Activated T-cell treated with anti-CD3 and anti-CD28 coated beads, Interleukin-2, amount 50 U/mL, for 1 hour (primary cell): ENCODE data around the gene CPSF2.

ENCODE experiments used
- DNase-seq: peaks from one replicate; pipeline ENCODE4 v3.0.0-alpha.2; 2020

CPSF2 gene

DNA sequence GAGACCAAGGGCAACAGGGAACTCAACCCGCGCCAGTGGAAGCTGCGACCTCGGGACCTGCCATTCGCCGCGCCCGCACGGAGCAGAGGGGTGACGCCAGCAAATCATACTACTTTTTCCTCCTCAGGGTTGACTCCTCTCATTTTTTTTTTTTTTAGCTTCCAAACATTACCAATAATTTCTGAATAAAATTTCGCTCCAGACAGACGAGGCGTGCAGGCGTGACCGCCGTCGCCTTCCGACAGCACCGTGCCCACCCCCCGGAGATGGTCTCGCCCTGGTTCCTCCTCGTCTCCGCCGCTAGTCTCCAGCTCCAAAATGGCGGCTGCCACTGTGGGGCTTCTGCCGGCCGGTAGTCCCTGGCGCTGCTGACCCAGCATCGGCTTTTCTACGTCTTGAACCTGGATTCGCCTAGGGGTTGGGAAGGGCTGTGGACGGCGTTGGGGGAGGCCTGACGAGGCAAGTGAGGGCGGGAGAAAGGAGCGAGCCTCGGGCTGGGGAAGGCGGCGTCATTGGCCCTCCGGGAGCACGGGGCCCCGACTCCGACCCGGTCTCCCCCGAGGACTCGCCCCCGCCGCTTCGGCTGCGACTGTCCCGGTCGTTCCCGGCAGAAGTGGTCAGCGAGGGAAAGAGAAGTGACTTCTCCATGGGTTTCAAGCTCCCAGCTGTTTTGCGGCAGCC, at the start of gene CPSF2, which contains the start of gene NDUFB1:
TSS of gene CPSF2 (plus strand) at position 300 of the 681 bp plus-strand sequence. CDS start 9,016 bp downstream, outside the sequence.
TSS of gene NDUFB1 (minus strand) at position 37 of the 681 bp plus-strand sequence. CDS start 4,069 bp downstream, outside the sequence.
- peak; percentile 86 for DNase-seq

GRCh38 chr14:92074555-92074954, 47.2 kb upstream of the CPSF2 start:
- DNase-seq, result no peak

DNA sequence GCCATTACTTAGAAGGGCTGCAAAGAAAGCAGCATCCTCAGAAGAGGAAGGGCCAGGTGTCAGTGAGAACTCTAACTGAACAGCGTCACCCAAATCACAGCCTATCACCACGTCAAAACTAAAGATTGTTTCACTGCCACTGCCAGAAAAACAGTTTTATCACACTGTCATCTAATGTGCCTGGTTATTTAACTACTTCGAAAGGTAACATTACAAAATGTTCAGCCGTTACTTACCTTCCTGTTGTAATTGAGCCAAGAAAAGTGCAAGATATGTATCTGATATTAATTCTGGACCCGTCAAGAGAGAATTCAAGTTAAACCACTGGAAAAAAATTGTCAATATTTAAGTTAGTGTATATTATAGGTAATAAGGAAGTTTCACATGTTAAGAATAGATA, 33.3 kb upstream of the CPSF2 start:
- DNase-seq, result no peak

- DNase-seq, result no peak
Measured at GRCh38 chr14:92093320-92093719, 28.4 kb upstream of the CPSF2 start.

DNA sequence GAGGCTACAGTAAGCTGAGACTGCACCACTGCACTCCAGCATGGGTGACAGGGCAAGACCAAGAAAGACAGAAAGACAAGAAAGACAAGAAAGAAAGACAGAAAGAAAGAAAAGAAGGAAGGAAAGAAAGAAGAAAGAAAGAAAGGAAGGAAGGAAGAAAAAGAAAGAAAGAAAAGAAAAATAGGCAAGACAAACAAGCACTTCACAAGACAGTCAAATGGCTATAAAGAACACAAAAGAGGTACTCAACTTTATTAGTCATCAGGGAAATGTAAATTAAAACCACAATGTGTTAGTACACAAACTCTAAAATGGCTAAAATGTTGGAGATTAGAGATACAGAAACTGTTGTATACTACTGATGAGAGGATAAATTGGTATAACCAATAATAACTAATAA, 22.0 kb upstream of the CPSF2 start:
- DNase-seq, result no peak

DNA sequence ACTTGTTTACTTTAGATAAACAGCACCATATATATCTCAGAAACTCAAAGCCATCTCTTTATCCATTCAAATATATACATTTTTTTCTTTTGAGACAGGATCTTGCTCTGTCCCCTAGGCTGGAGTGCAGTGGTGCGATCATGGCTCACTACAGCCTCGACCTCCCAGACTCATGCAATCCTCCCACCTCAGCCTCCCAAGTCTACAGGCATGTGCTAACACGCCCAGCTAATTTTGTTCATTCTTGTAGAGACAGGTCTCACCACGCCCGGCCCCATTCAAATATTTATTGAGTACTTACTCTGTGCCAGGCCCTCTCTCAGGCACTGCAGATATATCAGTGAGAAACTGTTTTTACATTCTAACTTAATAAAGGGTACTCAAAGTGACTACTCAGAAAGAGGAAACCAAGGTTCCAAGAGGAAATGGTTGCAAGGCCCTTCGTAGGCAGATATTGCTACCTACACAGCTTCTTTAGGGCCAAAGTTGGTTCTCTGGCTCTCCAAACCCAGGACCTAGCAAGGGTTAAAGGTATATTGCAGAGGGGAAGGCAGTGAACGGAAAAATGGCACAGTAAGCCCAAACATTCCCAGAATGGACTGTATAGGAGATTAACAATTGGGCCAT, 18.3 kb upstream of the CPSF2 start:
- DNase-seq, result no peak

- DNase-seq, result no peak
Measured at GRCh38 chr14:92105073-92105892, 16.5 kb upstream of the CPSF2 start.

GRCh38 chr14:92105893-92106142, 16.0 kb upstream of the CPSF2 start:
- no peak for DNase-seq

DNA sequence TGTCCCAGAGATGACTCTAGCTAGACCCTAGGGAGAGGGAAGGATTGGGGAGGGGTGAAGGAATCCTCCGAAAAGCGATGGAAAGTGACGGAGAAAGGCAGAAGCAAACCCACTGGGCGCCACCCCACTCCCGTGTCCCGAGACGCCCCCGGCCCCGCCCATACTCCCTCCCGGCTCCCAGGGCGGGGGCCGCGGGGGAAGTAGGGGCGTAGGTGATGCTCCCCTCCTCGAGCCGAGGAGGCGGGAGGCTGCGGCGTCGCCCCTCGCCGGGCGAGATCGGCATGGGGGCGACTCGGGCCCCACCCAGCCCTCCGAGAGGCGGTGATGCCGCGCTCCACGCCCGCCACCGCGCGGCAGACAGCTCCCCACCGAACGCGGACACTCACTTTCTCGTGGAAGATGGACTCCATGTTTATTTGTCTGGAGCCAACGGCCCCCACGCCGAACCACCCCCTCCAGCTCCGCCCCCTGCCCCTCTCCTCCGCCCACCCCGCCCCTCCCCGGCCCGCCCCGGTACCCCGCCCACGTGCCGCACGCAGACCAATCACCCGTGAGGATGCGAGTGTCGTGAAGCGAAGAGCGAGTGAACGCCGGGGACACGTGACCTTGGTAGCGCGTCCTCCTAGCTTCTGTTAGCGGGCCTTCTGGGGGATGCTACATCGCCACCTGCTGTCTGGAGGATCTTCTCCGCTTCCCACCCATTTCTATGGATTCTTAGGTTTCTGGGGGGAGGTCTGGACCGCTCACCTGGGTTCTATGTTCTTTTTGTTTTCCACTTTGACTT, 15.4 kb upstream of the CPSF2 start, which contains the start of gene ATXN3:
TSS of gene ATXN3 (minus strand) at position 440 of the 784 bp plus-strand sequence. CDS start at position 410, 30 bp downstream.
- peak; percentile 90 for DNase-seq

- DNase-seq, result no peak
Measured at GRCh38 chr14:92108345-92109254, 13.2 kb upstream of the CPSF2 start.

DNA sequence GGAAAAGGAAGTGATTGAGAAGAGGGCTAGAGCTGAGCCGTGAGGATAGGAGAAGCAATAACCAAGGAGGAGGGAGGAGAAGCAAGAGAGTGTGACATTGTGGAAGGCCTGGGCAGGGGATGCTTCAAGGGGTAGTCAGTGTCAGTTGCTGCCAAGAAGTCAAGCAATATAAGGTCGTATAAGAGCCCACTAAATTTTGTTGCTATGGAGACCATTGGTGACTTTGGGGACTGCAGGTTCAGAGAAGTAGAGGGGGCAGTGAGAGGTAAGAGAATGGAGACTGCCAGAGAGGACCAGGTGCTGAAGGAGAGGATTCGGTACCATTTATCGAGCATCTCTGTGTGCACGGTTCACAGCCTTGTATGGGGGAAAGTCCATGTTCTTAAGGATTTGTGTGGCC, 12.3 kb upstream of the CPSF2 start:
- DNase-seq, result no peak

DNA sequence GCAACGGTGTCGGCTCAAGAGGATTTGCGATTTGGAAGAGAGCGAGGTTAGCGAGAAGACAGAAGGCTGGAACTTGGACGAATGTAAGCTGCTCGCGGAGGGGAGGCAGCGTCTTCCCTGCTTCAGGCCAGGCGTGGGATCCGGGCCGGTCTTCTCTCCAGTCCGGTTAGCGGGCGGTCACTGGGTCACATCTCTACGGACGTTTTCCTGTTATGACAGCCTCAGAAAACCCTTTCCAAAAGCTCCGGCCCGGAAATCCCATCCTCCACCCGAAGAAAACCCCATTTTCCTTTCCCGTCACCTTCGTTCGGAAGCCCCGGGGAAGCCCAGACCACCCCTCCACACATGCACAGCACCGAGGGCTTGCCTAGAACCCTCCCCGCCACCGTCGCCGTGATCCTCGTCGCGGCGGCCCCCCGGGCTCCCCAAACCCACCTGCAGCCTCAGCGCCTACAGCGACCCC, 531 bp upstream of the CPSF2 start:
- no peak for DNase-seq

- DNase-seq, result no peak
Measured at GRCh38 chr14:92122351-92122677, 545 bp downstream of the CPSF2 start.

DNA sequence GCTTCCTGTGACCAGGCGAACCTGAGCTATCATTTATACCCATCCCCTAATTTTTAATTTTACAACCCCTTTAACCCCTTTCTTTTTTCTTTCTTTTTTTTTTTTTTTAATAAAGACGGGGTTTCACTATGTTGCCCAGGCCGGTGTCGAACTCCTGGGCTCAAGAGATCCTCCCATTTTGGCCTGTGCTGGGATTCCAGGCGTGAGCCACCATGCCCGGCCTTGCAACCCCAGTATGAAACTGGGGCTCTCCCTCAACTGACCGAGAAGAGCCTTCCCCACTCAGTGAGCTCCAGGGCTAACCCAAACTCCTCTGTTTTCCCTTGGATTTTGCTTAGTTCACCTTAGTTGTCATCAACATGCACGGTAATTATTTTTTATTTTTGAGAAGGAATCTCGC, 992 bp downstream of the CPSF2 start:
- no peak for DNase-seq

GRCh38 chr14:92134456-92134855, 12.7 kb downstream of the CPSF2 start:
- DNase-seq, result no peak

GRCh38 chr14:92135269-92135668, 13.5 kb downstream of the CPSF2 start:
- DNase-seq, result no peak

DNA sequence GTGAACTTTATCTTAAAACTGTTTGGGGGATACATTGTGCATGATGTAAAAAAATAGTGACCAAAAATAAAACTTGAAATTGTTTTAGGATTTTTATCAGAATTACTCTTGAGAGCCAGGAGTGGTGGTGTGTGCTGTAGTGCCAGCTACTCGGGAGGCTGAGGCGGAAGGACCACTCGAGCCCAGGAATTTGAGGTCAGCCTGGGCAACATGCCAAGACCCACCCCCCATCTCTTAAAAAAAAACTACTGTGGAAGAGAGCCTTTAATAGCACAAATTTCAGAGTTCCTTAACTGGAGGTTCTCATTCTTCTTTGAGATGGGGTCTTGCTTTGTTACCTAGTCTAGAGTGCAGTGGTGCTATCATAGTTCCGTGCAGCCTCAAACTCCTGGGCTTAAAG, 21.5 kb downstream of the CPSF2 start:
- no peak for DNase-seq

GRCh38 chr14:92143962-92144361, 22.2 kb downstream of the CPSF2 start:
- no peak for DNase-seq

- DNase-seq, result no peak
Measured at GRCh38 chr14:92144708-92145107, 22.9 kb downstream of the CPSF2 start.

DNA sequence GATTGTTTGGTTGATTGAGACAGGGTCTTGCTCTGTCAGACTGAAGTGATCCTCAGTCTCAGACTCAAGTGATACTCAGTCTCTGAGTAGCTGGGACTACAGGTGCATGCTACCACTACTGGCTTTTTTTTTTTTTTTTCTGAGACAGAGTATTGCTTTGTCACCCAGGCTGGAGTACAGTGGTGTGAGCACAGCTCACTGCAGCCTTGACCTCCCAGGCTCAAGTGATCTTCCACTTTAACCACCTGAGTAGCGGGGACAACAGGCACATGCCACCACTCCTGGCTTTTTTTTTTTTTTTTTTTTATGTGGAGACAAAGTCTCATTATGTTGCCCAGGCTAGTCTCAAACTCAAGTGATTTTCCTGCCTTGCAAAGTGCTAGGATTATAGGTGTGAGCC, 31.8 kb downstream of the CPSF2 start:
- no peak for DNase-seq

DNA sequence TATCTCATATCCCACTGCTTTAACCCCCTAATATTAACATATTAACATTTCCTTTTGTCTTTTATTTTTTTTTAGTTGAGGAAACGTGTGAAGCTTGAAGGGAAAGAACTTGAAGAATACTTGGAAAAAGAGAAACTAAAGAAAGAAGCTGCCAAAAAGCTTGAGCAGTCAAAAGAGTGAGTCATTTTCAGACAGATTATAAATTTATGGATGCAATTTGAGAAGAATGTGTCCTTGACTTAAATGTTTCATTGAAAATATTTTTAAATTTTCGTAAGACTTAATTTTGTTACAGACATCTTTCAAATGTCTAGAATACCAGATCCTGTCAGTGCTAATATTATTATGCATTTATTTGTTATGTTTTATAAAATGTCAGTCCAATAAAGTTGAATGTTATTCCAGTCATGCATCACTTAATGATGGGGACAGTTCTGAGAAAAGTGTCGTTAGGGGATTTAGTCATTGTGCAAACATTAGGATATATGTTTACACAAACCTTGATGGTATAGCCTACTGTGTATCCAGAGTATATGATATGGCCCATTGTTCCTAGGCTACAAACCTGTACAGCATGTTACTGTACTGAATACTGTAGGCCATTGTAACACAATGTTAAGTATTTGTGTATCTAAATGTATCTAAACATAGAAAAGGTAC, 32.6 kb downstream of the CPSF2 start:
- DNase-seq, result no peak
